ENCODE data around the gene VPS29.

DNA sequence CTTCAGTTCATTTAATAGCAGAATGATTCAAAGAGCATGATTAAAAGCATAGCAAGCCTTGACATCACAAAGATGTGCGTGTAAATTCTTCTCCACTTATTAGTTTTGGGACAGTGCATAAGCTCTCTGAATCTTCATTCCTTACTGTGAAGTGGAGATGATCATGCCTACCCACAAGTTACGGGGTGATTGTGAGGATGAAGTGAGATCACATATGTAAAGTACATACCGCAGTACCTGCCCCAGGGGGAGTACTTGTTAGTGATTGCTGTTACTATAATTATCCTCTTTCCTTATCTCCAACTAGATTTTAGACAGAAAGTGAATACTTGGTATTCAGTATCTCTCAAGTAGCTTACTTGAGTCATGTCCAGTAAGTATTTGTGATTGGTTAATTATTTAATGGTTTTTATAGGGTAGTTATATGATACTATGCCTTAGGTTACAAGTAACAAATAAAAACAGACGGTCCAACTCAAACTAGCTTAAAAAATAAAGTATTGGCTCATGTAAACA, 6.2 kb upstream of the VPS29 start:
- TF ChIP-seq POLR2A (IDR thresholded peaks at IDR 0.05; ENCODE audit: borderline replicate concordance, extremely low read depth, insufficient read depth, insufficient read length), result no peak
- no peak for TF ChIP-seq CTCF (IDR thresholded peaks at IDR 0.05 in 2 of 3, conservative IDR thresholded peaks at IDR 0.05 in 1 of 3; ENCODE audit: borderline replicate concordance in 1 of 3, insufficient read depth in 1 of 3, low read depth in 2 of 3, low read length in 2 of 3)
- TF ChIP-seq, protein P1, sequence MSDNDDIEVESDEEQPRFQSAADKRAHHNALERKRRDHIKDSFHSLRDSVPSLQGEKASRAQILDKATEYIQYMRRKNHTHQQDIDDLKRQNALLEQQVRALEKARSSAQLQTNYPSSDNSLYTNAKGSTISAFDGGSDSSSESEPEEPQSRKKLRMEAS (IDR thresholded peaks at IDR 0.05), result no peak
- TF ChIP-seq EZH2 (IDR thresholded peaks at IDR 0.05), result no peak
- TF ChIP-seq POLR2AphosphoS5 (IDR thresholded peaks at IDR 0.05; ENCODE audit: low read depth, low read length), result no peak
- no peak for TF ChIP-seq RAD21 (IDR thresholded peaks at IDR 0.05; ENCODE audit: low read depth)
- TF ChIP-seq YY1 (IDR thresholded peaks at IDR 0.05; ENCODE audit: extremely low read depth, insufficient replicate concordance, low read depth, low read length), result no peak
- no peak for TF ChIP-seq JUND (IDR thresholded peaks at IDR 0.05)
- TF ChIP-seq CEBPB (IDR thresholded peaks at IDR 0.05; ENCODE audit: low read depth), result no peak
- TF ChIP-seq SIN3A (IDR thresholded peaks at IDR 0.05; ENCODE audit: low read depth), result no peak
- TF ChIP-seq EZH2phosphoT487 (IDR thresholded peaks at IDR 0.05; ENCODE audit: borderline replicate concordance), result no peak
- TF ChIP-seq TCF7L2 (IDR thresholded peaks at IDR 0.05; ENCODE audit: borderline replicate concordance, extremely low read depth, insufficient read depth, insufficient read length), result no peak
- TF ChIP-seq SRF (IDR thresholded peaks at IDR 0.05; ENCODE audit: low read depth), result no peak
- TF ChIP-seq ZNF274 (IDR thresholded peaks at IDR 0.05; ENCODE audit: low read depth, low read length), result no peak

Data from HCT116 (cell line).